Measurements from ENCODE around the gene NFIA. TPM values are rescaled to one million over a fixed set of nuclear protein-coding genes. Genes with fewer than 3 reads are reported as not detected.

NFIA gene
- total and polyA plus RNA-seq, 2 of the 13 experiments (the other 11 are each of a cell fraction or from before 2014, with no cell fraction given): 14.7 to 28.5 TPM

DNA sequence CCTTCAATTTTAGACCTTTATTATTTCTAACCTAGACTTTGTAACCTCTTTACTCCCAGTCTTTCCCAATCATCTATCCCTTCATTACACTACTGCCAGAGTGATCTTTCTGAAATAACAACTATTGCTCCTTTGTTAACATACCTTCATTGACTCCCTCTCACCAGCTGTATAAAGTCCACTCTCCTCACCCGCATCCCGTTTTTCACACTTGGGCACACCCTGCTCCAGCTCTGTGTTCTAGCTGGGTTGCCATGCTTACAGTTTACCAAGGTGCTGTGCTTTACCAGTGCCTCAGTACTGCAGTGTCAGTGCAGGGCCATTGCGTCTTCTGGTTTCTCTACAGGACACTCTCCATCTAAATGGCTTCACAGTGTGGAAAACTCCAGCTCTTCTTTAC, 148.2 kb downstream of the NFIA start (continued):
- TF ChIP-seq, protein P1, sequence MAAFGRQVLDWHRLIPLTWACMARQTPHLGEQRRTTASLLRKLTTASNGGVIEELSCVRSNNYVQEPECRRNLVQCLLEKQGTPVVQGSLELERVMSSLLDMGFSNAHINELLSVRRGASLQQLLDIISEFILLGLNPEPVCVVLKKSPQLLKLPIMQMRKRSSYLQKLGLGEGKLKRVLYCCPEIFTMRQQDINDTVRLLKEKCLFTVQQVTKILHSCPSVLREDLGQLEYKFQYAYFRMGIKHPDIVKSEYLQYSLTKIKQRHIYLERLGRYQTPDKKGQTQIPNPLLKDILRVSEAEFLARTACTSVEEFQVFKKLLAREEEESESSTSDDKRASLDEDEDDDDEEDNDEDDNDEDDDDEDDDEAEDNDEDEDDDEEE (CRISPR knock-in tag; IDR thresholded peaks at IDR 0.05): no peak
- TF ChIP-seq ZNF878 (CRISPR knock-in tag; IDR thresholded peaks at IDR 0.05) (no peak), ZNF83 (CRISPR knock-in tag; IDR thresholded peaks at IDR 0.05; ENCODE audit: borderline replicate concordance) (no peak), SP4 (CRISPR knock-in tag; IDR thresholded peaks at IDR 0.05) (no peak), ZNF510 (CRISPR knock-in tag; IDR thresholded peaks at IDR 0.05; ENCODE audit: low read depth) (no peak), PHF20 (CRISPR knock-in tag; IDR thresholded peaks at IDR 0.05) (no peak), SOX5 (CRISPR knock-in tag; IDR thresholded peaks at IDR 0.05; ENCODE audit: borderline replicate concordance) (peak; percentile 36; the same call in 1 of the 2 replicates), FOXA1 (IDR thresholded peaks at IDR 0.05) (no peak), FOXA1 (CRISPR knock-in tag; IDR thresholded peaks at IDR 0.05) (peak; percentile 39), ZNF644 (CRISPR knock-in tag; IDR thresholded peaks at IDR 0.05; ENCODE audit: low read depth) (peak; percentile 72), TEAD3 (CRISPR knock-in tag; optimal IDR thresholded peaks at IDR 0.05; ENCODE audit: borderline replicate concordance) (peak; percentile 37), SOX13 (IDR thresholded peaks at IDR 0.05) (no peak), SOX13 (CRISPR knock-in tag; conservative IDR thresholded peaks at IDR 0.05 in 1 of 2, IDR thresholded peaks at IDR 0.05 in 1 of 2) (peak in 1 of 2 experiments; percentile 60; a peak in 2 of 4 replicates), TBX2 (CRISPR knock-in tag; IDR thresholded peaks at IDR 0.05; ENCODE audit: borderline replicate concordance) (peak; percentile 47; the same call in 1 of the 2 replicates), ZNF839 (CRISPR knock-in tag; IDR thresholded peaks at IDR 0.05; ENCODE audit: borderline replicate concordance) (no peak), DNMT3B (CRISPR knock-in tag; conservative IDR thresholded peaks at IDR 0.05) (no peak), NCOA1 (CRISPR knock-in tag; IDR thresholded peaks at IDR 0.05) (no peak), ZNF33A (CRISPR knock-in tag; IDR thresholded peaks at IDR 0.05; ENCODE audit: borderline replicate concordance) (no peak), CEBPG (CRISPR knock-in tag; IDR thresholded peaks at IDR 0.05) (peak; percentile 66), HNF4A (CRISPR knock-in tag; IDR thresholded peaks at IDR 0.05) (peak; percentile 83)
- TF ChIP-seq, protein P2, sequence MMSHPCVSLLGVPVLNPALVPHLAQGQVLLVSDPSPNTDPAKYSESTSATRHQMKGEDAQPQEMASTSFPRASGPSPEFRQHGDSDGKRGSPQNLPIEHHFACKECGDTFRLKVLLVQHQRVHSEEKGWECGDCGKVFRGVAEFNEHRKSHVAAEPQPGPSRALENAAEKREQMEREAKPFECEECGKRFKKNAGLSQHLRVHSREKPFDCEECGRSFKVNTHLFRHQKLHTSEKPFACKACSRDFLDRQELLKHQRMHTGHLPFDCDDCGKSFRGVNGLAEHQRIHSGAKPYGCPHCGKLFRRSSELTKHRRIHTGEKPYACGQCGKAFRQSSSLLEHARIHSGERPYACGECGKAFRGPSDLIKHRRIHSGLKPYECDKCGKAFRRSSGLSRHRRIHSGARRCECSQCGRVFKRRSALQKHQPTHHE (CRISPR knock-in tag; IDR thresholded peaks at IDR 0.05; ENCODE audit: borderline replicate concordance): no peak
- TF ChIP-seq, protein P3, sequence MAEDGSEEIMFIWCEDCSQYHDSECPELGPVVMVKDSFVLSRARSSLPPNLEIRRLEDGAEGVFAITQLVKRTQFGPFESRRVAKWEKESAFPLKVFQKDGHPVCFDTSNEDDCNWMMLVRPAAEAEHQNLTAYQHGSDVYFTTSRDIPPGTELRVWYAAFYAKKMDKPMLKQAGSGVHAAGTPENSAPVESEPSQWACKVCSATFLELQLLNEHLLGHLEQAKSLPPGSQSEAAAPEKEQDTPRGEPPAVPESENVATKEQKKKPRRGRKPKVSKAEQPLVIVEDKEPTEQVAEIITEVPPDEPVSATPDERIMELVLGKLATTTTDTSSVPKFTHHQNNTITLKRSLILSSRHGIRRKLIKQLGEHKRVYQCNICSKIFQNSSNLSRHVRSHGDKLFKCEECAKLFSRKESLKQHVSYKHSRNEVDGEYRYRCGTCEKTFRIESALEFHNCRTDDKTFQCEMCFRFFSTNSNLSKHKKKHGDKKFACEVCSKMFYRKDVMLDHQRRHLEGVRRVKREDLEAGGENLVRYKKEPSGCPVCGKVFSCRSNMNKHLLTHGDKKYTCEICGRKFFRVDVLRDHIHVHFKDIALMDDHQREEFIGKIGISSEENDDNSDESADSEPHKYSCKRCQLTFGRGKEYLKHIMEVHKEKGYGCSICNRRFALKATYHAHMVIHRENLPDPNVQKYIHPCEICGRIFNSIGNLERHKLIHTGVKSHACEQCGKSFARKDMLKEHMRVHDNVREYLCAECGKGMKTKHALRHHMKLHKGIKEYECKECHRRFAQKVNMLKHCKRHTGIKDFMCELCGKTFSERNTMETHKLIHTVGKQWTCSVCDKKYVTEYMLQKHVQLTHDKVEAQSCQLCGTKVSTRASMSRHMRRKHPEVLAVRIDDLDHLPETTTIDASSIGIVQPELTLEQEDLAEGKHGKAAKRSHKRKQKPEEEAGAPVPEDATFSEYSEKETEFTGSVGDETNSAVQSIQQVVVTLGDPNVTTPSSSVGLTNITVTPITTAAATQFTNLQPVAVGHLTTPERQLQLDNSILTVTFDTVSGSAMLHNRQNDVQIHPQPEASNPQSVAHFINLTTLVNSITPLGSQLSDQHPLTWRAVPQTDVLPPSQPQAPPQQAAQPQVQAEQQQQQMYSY (CRISPR knock-in tag; IDR thresholded peaks at IDR 0.05): no peak
- TF ChIP-seq, protein P4, sequence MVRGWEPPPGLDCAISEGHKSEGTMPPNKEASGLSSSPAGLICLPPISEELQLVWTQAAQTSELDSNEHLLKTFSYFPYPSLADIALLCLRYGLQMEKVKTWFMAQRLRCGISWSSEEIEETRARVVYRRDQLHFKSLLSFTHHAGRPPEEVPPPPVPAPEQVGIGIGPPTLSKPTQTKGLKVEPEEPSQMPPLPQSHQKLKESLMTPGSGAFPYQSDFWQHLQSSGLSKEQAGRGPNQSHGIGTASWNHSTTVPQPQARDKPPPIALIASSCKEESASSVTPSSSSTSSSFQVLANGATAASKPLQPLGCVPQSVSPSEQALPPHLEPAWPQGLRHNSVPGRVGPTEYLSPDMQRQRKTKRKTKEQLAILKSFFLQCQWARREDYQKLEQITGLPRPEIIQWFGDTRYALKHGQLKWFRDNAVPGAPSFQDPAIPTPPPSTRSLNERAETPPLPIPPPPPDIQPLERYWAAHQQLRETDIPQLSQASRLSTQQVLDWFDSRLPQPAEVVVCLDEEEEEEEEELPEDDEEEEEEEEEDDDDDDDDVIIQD (CRISPR knock-in tag; IDR thresholded peaks at IDR 0.05; ENCODE audit: low read depth): peak; percentile 70
